LNCAP (cell line): ENCODE data around the gene DOCK9.

Source experiments
- TF ChIP-seq, protein P1 (sequence below): fragments of 450-650 bp; IDR thresholded peaks from 2 replicates; pipeline ENCODE4 v1.5.1; 2017; ENCODE audit warnings: mild to moderate bottlenecking

Gene DOCK9

GRCh38 chr13:98930151-98930591 is 47.7 kb downstream of the DOCK9 start:
- TF ChIP-seq, protein P1, sequence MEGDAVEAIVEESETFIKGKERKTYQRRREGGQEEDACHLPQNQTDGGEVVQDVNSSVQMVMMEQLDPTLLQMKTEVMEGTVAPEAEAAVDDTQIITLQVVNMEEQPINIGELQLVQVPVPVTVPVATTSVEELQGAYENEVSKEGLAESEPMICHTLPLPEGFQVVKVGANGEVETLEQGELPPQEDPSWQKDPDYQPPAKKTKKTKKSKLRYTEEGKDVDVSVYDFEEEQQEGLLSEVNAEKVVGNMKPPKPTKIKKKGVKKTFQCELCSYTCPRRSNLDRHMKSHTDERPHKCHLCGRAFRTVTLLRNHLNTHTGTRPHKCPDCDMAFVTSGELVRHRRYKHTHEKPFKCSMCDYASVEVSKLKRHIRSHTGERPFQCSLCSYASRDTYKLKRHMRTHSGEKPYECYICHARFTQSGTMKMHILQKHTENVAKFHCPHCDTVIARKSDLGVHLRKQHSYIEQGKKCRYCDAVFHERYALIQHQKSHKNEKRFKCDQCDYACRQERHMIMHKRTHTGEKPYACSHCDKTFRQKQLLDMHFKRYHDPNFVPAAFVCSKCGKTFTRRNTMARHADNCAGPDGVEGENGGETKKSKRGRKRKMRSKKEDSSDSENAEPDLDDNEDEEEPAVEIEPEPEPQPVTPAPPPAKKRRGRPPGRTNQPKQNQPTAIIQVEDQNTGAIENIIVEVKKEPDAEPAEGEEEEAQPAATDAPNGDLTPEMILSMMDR = no peak

DNA sequence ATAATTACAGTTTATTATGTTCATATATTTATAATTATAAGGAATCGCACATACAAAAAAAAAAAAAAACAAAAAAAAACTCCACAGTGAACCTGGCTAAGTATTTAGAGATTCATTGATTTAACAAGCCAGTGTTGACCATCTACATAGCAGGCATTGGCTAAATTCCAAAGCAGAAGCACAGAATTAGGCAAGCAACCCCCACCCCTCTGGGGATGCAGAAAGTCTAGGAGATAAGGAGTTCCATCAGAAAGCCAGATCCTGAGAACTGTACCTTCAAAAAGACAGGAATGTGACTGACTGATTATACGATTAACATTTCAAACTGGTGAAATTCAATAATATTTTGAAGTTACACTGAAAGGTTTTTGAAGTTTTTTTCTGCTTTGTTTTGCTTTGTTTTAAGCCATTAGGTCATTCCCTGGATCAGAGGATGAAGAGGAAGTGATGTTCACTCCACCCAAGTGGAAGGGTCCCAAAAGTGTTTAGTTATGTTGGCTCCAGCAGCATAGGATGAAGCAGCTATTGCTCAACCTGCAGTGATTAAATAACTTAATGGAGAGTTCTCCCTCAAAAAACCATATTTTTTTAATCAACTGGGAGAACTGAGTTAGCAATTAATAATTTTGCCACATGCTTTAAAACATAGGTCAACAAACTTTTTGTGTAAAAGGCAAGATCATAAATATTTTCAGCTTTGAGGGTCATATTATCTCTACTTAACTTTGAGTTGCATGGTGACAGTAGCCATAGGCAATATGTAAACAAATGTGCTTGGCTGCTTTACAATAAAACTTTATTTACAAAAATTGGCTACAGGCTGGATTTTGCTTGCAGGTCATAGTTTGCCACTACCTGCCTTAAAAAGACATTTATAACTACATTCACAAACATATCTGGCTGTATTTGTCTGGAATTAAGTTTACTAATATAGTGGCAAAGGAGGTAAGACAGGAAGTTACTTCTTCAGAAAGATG is 49.6 kb downstream of the DOCK9 start:
- TF ChIP-seq, protein P1 = no peak

GRCh38 chr13:98925949-98926348 is 51.9 kb downstream of the DOCK9 start:
- TF ChIP-seq, protein P1 = no peak

DNA sequence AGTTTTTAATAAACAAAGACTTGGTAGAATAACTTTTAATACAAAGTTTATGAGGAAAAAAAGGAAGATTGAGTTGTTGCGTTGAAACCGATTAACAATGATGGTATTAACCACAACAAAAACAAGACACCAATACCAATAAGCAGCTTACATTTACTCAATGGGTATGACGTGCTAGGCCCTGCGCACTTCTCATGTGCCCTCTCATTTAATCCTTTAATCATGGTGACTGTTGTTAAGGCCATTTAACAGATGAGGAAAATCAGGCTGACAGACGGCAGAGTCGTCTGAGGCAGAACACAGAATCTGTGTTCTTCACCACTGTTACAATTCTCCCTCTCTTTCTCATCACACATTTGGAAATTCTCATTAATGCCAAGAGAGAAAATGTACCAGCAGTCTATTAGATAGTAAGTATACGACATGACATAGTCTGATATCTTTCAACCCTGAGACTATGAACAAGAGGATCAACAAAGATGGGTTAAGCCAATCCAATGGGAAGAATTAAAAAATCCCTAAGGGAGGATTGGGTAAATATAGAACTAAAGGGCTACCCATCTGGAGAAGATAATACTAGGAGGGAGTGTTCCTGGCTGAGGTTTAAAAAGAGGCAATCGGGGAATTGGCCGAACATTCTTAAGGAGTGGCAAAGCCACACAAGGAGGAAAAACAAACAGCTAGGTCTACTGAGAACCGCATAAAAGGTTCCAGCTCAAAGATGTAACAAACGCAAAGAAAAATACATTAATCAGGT is 54.0 kb downstream of the DOCK9 start:
- TF ChIP-seq, protein P1 = no peak

- TF ChIP-seq, protein P1 = no peak
These were observed 55.6 kb downstream of the DOCK9 start for GRCh38 chr13:98922306-98922705.

GRCh38 chr13:98921786-98922185 is 56.1 kb downstream of the DOCK9 start:
- TF ChIP-seq, protein P1 = no peak

DNA sequence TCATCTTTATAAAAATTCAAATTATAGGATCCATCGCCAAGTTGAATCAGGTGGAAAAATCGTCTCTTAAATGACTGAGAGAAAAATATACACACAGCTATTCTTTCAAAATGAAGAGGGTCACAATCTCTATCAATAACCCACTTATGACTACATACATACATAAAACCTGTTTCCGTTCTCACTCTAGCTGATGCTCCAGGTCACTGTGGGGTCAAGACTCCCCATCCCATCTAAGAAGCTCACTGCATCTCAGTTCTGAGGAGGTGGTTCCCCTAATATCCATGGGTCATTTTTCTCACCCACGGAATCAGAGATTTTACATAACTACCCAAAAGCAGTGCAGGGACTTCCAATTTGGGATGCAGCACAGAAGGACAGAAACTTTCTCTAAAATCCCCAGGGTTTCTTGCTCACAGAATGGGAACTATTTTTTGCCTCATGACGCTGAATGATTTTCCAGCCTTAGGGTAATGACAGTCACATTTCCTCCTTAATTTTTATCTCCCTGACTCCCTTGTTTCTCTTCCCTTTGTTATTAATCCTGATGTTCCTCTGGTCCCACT is 56.8 kb downstream of the DOCK9 start:
- TF ChIP-seq, protein P1 = no peak
